ENCODE data around the gene ITIH4. TPM values are rescaled to one million over a fixed set of nuclear protein-coding genes. Genes with fewer than 3 reads are reported as not detected.

The ITIH4 gene
- total RNA-seq, 1 donor from 2014 or later, result 8.0 TPM

DNA sequence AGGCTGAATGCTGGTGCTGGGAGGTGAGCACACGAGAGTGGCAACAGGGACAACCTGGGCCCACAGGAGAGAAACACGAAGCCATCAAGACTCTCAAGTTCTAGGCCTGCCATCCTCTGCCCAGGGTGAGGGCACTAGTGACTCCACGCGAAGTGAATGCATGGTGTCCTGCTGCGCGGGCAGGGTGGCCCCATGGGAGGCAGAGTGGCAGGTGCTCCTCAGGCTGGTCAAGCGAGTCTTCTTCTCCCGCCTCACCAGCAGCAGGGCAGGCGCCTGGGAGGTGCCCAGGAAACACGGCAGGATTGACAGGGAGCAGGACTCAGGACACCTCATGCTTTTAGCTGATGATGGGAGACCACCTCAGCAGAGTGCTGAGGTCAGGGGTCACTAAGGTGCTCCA is 40.0 kb upstream of the ITIH4 start:
- no peaks in the 10 kb centered on the region for H3K27me3 Mint-ChIP-seq (ENCODE audit: unreplicated experiment)
- H3K27ac Mint-ChIP-seq (ENCODE audit: unreplicated experiment), result no peak overlapping the region
- no peak for DNase-seq
- no peaks in the 10 kb centered on the region for H3K9me3 Mint-ChIP-seq (ENCODE audit: unreplicated experiment)
- TF ChIP-seq, protein P1, sequence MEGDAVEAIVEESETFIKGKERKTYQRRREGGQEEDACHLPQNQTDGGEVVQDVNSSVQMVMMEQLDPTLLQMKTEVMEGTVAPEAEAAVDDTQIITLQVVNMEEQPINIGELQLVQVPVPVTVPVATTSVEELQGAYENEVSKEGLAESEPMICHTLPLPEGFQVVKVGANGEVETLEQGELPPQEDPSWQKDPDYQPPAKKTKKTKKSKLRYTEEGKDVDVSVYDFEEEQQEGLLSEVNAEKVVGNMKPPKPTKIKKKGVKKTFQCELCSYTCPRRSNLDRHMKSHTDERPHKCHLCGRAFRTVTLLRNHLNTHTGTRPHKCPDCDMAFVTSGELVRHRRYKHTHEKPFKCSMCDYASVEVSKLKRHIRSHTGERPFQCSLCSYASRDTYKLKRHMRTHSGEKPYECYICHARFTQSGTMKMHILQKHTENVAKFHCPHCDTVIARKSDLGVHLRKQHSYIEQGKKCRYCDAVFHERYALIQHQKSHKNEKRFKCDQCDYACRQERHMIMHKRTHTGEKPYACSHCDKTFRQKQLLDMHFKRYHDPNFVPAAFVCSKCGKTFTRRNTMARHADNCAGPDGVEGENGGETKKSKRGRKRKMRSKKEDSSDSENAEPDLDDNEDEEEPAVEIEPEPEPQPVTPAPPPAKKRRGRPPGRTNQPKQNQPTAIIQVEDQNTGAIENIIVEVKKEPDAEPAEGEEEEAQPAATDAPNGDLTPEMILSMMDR (IDR thresholded peaks at IDR 0.05; ENCODE audit: partially characterized antibody, unreplicated experiment), result no peak
- no peak overlapping the region for H3K4me3 Mint-ChIP-seq (ENCODE audit: unreplicated experiment)
- H3K4me1 Mint-ChIP-seq (ENCODE audit: low read depth, unreplicated experiment), result peaks cover 15% of the 10 kb centered on the region
- H3K36me3 Mint-ChIP-seq (ENCODE audit: unreplicated experiment), result peaks cover 9% of the 10 kb centered on the region

DNA sequence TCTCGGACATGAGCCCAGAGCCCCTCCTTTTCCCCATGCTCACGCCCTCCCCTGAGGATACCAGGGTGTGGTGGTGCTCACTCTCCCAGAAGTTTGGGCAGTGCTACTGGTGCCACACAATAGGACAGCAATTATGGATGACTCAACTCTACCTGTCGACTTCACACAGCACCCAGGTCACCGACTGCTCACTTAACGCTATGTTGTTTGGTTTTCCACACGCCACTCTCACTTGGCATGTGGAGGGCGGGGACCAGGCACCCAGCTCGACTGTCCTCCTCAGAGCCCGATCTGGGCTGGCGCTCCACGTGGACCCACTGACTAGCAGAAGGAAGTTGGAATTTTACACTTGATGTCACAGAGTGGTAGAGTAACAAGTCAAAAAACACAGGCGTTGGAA is 36.0 kb upstream of the ITIH4 start:
- no peak for DNase-seq
- no peak overlapping the region for H3K27ac Mint-ChIP-seq (ENCODE audit: unreplicated experiment)
- H3K27me3 Mint-ChIP-seq (ENCODE audit: unreplicated experiment), result peaks cover 3% of the 10 kb centered on the region
- TF ChIP-seq, protein P1 (IDR thresholded peaks at IDR 0.05; ENCODE audit: partially characterized antibody, unreplicated experiment), result no peak
- H3K9me3 Mint-ChIP-seq (ENCODE audit: unreplicated experiment), result peaks cover 10% of the 10 kb centered on the region
- no peak overlapping the region for H3K4me3 Mint-ChIP-seq (ENCODE audit: unreplicated experiment)
- H3K4me1 Mint-ChIP-seq (ENCODE audit: low read depth, unreplicated experiment), result no peaks in the 10 kb centered on the region
- peaks cover 27% of the 10 kb centered on the region for H3K36me3 Mint-ChIP-seq (ENCODE audit: unreplicated experiment)

DNA sequence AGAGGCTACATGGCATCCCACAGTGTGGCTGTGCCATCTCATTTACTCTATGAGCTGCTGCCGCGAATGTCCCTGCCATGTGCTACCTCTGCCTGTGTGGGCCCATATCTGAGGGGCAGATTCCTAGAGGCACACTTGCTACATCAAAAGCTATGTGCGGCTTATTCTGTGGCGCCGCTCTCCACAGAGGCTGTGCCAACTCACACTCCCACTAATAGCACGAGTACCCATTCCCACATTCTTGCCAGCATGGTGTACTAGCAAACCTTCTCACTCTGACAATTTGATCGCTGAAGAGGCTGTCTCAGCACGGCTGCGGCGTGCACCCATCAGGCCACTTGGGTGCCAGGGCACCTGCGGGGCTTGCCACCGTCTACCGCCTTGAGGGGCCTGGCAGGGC is 35.5 kb upstream of the ITIH4 start:
- H3K4me1 Mint-ChIP-seq (ENCODE audit: low read depth, unreplicated experiment), result no peaks in the 10 kb centered on the region
- DNase-seq, result no peak
- TF ChIP-seq, protein P1 (IDR thresholded peaks at IDR 0.05; ENCODE audit: partially characterized antibody, unreplicated experiment), result no peak
- peaks cover 27% of the 10 kb centered on the region for H3K36me3 Mint-ChIP-seq (ENCODE audit: unreplicated experiment)
- H3K9me3 Mint-ChIP-seq (ENCODE audit: unreplicated experiment), result peaks cover 10% of the 10 kb centered on the region
- H3K27ac Mint-ChIP-seq (ENCODE audit: unreplicated experiment), result no peak overlapping the region
- H3K4me3 Mint-ChIP-seq (ENCODE audit: unreplicated experiment), result no peak overlapping the region
- peaks cover 3% of the 10 kb centered on the region for H3K27me3 Mint-ChIP-seq (ENCODE audit: unreplicated experiment)

DNA sequence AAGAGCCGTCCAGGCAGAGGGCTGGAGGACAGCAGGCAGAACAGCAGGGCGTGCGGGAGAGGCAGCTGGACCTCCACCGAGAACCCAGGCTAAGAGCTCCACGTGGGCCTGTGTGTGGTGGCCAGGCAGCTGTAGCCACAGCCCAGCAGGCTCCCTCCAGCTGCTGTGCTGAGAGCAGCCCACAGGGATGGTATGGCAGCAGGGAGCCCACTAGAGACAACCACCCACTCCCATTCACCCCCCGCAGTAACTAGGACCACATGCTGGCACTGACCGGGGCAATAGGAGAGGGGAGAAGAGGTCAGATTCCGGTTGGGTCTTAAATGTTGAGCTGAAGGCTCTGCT is 29.9 kb upstream of the ITIH4 start:
- H3K4me1 Mint-ChIP-seq (ENCODE audit: low read depth, unreplicated experiment), result peaks cover 4% of the 10 kb centered on the region
- peaks cover 13% of the 10 kb centered on the region for H3K9me3 Mint-ChIP-seq (ENCODE audit: unreplicated experiment)
- peak overlapping the region; percentile 35 for H3K27ac Mint-ChIP-seq (ENCODE audit: unreplicated experiment)
- peaks cover 9% of the 10 kb centered on the region for H3K27me3 Mint-ChIP-seq (ENCODE audit: unreplicated experiment)
- peak; percentile 34 for DNase-seq
- peaks cover 18% of the 10 kb centered on the region for H3K36me3 Mint-ChIP-seq (ENCODE audit: unreplicated experiment)
- H3K4me3 Mint-ChIP-seq (ENCODE audit: unreplicated experiment), result no peak overlapping the region
- TF ChIP-seq, protein P1 (IDR thresholded peaks at IDR 0.05; ENCODE audit: partially characterized antibody, unreplicated experiment), result no peak

DNA sequence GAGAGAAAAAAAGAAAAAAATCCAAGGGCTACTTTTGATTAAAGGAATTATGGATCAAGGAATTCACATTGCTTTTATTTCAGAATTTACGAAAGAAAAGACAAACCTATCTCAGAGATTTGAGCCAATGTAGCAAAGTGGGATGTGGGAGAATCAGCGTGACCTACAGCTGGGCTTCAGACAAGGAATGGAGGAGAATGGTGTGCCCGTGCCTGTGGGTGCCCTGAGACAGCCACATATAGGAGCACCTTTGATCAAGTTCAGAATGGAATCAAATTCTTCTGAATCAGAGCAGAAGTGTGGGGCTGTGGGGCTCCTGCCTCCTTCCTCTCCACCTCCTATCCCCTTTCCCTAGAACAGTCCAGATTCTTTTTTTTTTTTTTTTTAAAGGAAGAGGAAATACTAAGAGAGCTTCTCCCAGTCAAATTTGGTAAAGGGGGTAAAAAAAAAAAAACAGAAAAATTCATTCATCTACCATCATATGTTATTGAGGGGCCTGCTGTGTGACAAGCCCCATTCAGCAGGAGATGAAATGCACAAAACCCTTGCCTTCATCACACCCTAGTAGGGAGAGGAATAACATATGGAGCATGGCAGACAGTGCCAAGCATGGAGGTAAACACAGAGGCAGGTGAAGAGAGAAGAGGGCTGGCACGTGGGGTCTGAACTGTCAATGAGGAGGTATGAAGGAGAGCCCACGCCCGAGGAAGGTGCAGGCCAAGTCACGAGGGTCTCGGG is 29.4 kb upstream of the ITIH4 start:
- DNase-seq, result no peak
- H3K36me3 Mint-ChIP-seq (ENCODE audit: unreplicated experiment), result peaks cover 14% of the 10 kb centered on the region
- TF ChIP-seq, protein P1 (IDR thresholded peaks at IDR 0.05; ENCODE audit: partially characterized antibody, unreplicated experiment), result no peak
- peak overlapping the region; percentile 35 for H3K27ac Mint-ChIP-seq (ENCODE audit: unreplicated experiment)
- H3K4me1 Mint-ChIP-seq (ENCODE audit: low read depth, unreplicated experiment), result peaks cover 4% of the 10 kb centered on the region
- peaks cover 10% of the 10 kb centered on the region for H3K9me3 Mint-ChIP-seq (ENCODE audit: unreplicated experiment)
- no peak overlapping the region for H3K4me3 Mint-ChIP-seq (ENCODE audit: unreplicated experiment)
- H3K27me3 Mint-ChIP-seq (ENCODE audit: unreplicated experiment), result peaks cover 9% of the 10 kb centered on the region

Data from glutamatergic neuron (in vitro differentiated cells).